PC-3 (cell line): ENCODE results near the gene CLEC16A.

Experiments used
- CTCF ChIP-seq: fragments of 300-600 bp; sonication (generic); conservative IDR thresholded peaks from 2 replicates; pipeline ENCODE4 v1.5.1; 2017; ENCODE audit warnings: antibody characterized with exemption, low read depth, mild to moderate bottlenecking, low read length
- EZH2 ChIP-seq: fragments of 300-600 bp; sonication (generic); IDR thresholded peaks from one replicate; pipeline ENCODE4 v1.6.1; 2017; ENCODE audit warnings: antibody characterized with exemption, mild to moderate bottlenecking, low read length; ENCODE audit not compliant: unreplicated experiment
- EZH2phosphoT487 ChIP-seq: fragments of 300-600 bp; sonication (generic); IDR thresholded peaks from 2 replicates; pipeline ENCODE4 v1.6.1; 2018; ENCODE audit warnings: mild to moderate bottlenecking, antibody characterized with exemption, low read length, borderline replicate concordance

- no peak for TF ChIP-seq CTCF
- no peak for TF ChIP-seq EZH2
- TF ChIP-seq EZH2phosphoT487: no peak
Observed at GRCh38 chr16:11165349-11165748, 221.0 kb downstream of the CLEC16A start.
